ENCODE data around the gene ACOD1.

ACOD1 gene

GRCh38 chr13:76944456-76944855 is 3.9 kb upstream of the ACOD1 start:
- in situ Hi-C loops (cut with HindIII; ENCODE audit: low sequenced_read_pairs), result no loop called here
- H3K4me3 ChIP-seq (ENCODE audit: low read depth, low read length), result no peak overlapping the region
- no peak for DNase-seq (ENCODE audit: low read depth)
- no peak for TF ChIP-seq CTCF (IDR thresholded peaks at IDR 0.05; ENCODE audit: low read depth, low read length, missing control alignments)

GRCh38 chr13:76950101-76950500 is 1.8 kb downstream of the ACOD1 start:
- no peak for DNase-seq (ENCODE audit: low read depth)

GRCh38 chr13:76953968-76954367 is 5.7 kb downstream of the ACOD1 start:
- in situ Hi-C loops (cut with HindIII; ENCODE audit: low sequenced_read_pairs), result no loop called here
- no peak for TF ChIP-seq CTCF (IDR thresholded peaks at IDR 0.05; ENCODE audit: low read depth, low read length, missing control alignments)
- DNase-seq (ENCODE audit: low read depth), result no peak
- no peak overlapping the region for H3K4me3 ChIP-seq (ENCODE audit: low read depth, low read length)

More at GRCh38 chr13:76950101-76950500, 1.8 kb downstream of the ACOD1 start:
- no peak for TF ChIP-seq CTCF (IDR thresholded peaks at IDR 0.05; ENCODE audit: low read depth, low read length, missing control alignments)
- H3K4me3 ChIP-seq (ENCODE audit: low read depth, low read length), result no peak overlapping the region
- in situ Hi-C loops (cut with HindIII; ENCODE audit: low sequenced_read_pairs), result no loop called here

- H3K4me3 ChIP-seq (ENCODE audit: low read depth, low read length), result no peak overlapping the region
- no peak for TF ChIP-seq CTCF (IDR thresholded peaks at IDR 0.05; ENCODE audit: low read depth, low read length, missing control alignments)
- no peak for DNase-seq (ENCODE audit: low read depth)
- in situ Hi-C loops (cut with HindIII; ENCODE audit: low sequenced_read_pairs), result no loop called here
Measured at GRCh38 chr13:76954538-76954937, 6.2 kb downstream of the ACOD1 start.

GRCh38 chr13:76955193-76955592 is 6.9 kb downstream of the ACOD1 start:
- no peak for TF ChIP-seq CTCF (IDR thresholded peaks at IDR 0.05; ENCODE audit: low read depth, low read length, missing control alignments)
- H3K4me3 ChIP-seq (ENCODE audit: low read depth, low read length), result no peak overlapping the region
- in situ Hi-C loops (cut with HindIII; ENCODE audit: low sequenced_read_pairs), result no loop called here
- no peak for DNase-seq (ENCODE audit: low read depth)

GRCh38 chr13:76955661-76956060 is 7.3 kb downstream of the ACOD1 start:
- TF ChIP-seq CTCF (IDR thresholded peaks at IDR 0.05; ENCODE audit: low read depth, low read length, missing control alignments), result no peak
- no peak overlapping the region for H3K4me3 ChIP-seq (ENCODE audit: low read depth, low read length)
- in situ Hi-C loops (cut with HindIII; ENCODE audit: low sequenced_read_pairs), result no loop called here
- no peak for DNase-seq (ENCODE audit: low read depth)
